ENCODE measurements around the gene CAPN10. TPM values are rescaled to one million over a fixed set of nuclear protein-coding genes. Genes with fewer than 3 reads are reported as not detected.

CAPN10 gene
- total and polyA plus RNA-seq, 2 donors (not counting 3 experiments of a cell fraction or from before 2014, with no cell fraction given), result 25.2 to 39.9 TPM

DNA sequence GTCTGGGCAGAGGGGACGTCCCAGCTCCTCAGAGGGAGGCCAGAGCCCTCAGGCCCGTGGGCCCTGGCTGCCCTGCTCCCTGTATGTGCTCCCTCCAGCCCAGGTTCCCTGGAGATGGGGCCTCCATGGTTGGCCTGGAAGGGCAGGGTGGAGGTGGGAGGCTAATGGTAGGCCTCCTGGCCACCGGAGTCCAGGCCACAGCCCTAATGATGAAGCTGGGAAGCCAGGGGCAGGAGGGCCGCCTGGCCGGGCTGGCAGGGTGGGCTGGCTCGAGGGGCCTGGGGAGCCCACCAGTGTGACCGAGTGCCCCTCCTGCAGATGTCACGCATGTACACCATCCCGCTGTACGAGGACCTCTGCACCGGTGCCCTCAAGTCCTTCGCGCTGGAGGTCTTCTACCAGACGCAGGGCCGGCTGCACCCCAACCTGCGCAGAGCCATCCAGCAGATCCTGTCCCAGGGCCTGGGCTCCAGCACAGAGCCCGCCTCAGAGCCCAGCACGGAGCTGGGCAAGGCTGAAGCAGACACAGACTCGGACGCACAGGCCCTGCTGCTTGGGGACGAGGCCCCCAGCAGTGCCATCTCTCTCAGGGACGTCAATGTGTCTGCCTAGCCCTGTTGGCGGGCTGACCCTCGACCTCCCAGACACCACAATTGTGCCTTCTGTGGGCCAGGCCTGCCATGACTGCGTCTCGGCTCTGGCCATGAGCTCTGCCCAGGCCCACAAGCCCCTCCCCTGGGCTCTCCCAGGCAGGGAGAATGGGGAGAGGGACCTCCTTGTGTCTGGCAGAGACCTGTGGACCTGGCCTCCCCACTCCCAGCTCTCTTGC is 9.0 kb upstream of the CAPN10 start:
- peaks cover 2% of the 10 kb centered on the region for H3K79me2 ChIP-seq (ENCODE audit: control insufficient read depth, insufficient read depth, low read length)
- BruUV-seq (replicated peaks), result no TSS peak
- DNase-seq (ENCODE audit: low read depth, low spot score), result no peak
- intact Hi-C loops (cut with micrococcal nuclease) (no loop called here), dilution Hi-C loops (cut with MboI; ENCODE audit: extremely low pct_ligation_motif_present, low sequenced_read_pairs) (no loop called here)
- H3K27me3 ChIP-seq (ENCODE audit: control insufficient read depth in 2 of 2, insufficient read depth in 2 of 2, low read length in 2 of 2), result no peaks in the 10 kb centered on the region
- ChIA-PET POLR2A (no interaction called here), CTCF (interaction anchor here (1.1 kb wide), 1 partner anchor 63 kb away, joined by 4 read pairs; no protein-coding TSS in a partner anchor)
- H3K36me3 ChIP-seq (ENCODE audit: control insufficient read depth in 2 of 2, extremely low read depth in 1 of 2, insufficient read depth in 2 of 2, low read length in 2 of 2), result peaks cover 0 to 30% of the 10 kb centered on the region in 2 experiments
- no peaks in the 10 kb centered on the region for H3K9me1 ChIP-seq (replicated peaks; ENCODE audit: control insufficient read depth, extremely low read depth, insufficient read depth, low read length)
- H3K4me2 ChIP-seq (ENCODE audit: insufficient read depth, low read length), result no peak overlapping the region
- no peak overlapping the region for H2AFZ ChIP-seq (ENCODE audit: low read depth, low read length)
- no peaks in the 10 kb centered on the region for H3K9me3 ChIP-seq (replicated peaks; ENCODE audit: control insufficient read depth, insufficient read depth, low read length)
- H3K9ac ChIP-seq (replicated peaks; ENCODE audit: extremely low read depth, insufficient read depth, low read length), result no peak overlapping the region
- no peak overlapping the region for H3K4me3 ChIP-seq (replicated peaks in 1 of 3; ENCODE audit: insufficient read depth in 1 of 3, low read depth in 1 of 3, low read length in 3 of 3)
- no peaks in the 10 kb centered on the region for H4K20me1 ChIP-seq (replicated peaks; ENCODE audit: control insufficient read depth, extremely low read depth, insufficient read depth, low read length)
- no peak for TF ChIP-seq EZH2 (IDR thresholded peaks at IDR 0.05; ENCODE audit: borderline replicate concordance, low read depth, low read length, severe bottlenecking)
- no peak for TF ChIP-seq POLR2A (IDR thresholded peaks at IDR 0.05; ENCODE audit: low read depth, low read length)
- no peak for TF ChIP-seq MYC (IDR thresholded peaks at IDR 0.05; ENCODE audit: low read depth, low read length)
- TF ChIP-seq, protein P1, sequence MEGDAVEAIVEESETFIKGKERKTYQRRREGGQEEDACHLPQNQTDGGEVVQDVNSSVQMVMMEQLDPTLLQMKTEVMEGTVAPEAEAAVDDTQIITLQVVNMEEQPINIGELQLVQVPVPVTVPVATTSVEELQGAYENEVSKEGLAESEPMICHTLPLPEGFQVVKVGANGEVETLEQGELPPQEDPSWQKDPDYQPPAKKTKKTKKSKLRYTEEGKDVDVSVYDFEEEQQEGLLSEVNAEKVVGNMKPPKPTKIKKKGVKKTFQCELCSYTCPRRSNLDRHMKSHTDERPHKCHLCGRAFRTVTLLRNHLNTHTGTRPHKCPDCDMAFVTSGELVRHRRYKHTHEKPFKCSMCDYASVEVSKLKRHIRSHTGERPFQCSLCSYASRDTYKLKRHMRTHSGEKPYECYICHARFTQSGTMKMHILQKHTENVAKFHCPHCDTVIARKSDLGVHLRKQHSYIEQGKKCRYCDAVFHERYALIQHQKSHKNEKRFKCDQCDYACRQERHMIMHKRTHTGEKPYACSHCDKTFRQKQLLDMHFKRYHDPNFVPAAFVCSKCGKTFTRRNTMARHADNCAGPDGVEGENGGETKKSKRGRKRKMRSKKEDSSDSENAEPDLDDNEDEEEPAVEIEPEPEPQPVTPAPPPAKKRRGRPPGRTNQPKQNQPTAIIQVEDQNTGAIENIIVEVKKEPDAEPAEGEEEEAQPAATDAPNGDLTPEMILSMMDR (IDR thresholded peaks at IDR 0.05; ENCODE audit: extremely low read depth in 1 of 2, insufficient read depth in 1 of 2, low read depth in 1 of 2, low read length in 2 of 2), result no peak
- TF ChIP-seq FOS (IDR thresholded peaks at IDR 0.05; ENCODE audit: borderline replicate concordance, insufficient read depth, low read length), result no peak
- TF ChIP-seq, protein P2, sequence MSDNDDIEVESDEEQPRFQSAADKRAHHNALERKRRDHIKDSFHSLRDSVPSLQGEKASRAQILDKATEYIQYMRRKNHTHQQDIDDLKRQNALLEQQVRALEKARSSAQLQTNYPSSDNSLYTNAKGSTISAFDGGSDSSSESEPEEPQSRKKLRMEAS (IDR thresholded peaks at IDR 0.05; ENCODE audit: insufficient read depth, insufficient read length), result no peak
- TF ChIP-seq POLR2AphosphoS5 (IDR thresholded peaks at IDR 0.05; ENCODE audit: insufficient read depth, low read depth, low read length), result no peak
- no peak for TF ChIP-seq GATA2 (IDR thresholded peaks at IDR 0.05; ENCODE audit: insufficient read depth, insufficient read length, low read depth, low read length)
- TF ChIP-seq JUN (IDR thresholded peaks at IDR 0.05; ENCODE audit: borderline replicate concordance, insufficient read depth, insufficient read length, low read depth), result no peak
- H3K27ac ChIP-seq (ENCODE audit: insufficient read depth, low read depth, low read length), result no peak overlapping the region
- FAIRE-seq, result no peak
- H3K4me1 ChIP-seq (ENCODE audit: control insufficient read depth, extremely low read depth, insufficient read depth, low read length), result no peaks in the 10 kb centered on the region

Measured in endothelial cell of umbilical vein (primary cell).